Measurements from ENCODE around the gene CLEC12A.
"Not testable (repeated sequence)": the region's sequence is repeated elsewhere in the genome, so short reads cannot be mapped to it uniquely, and the experiment has no call there.

The CLEC12A gene

GRCh38 chr12:9971181-9971580, at the start of gene CLEC12A:
Gene CLEC12A (plus strand): TSS chr12:9971409. CDS start chr12:9971597, 188 bp downstream.
- DNase-seq: no peak

GRCh38 chr12:9922429-9922828, 48.8 kb upstream of the CLEC12A start:
- no peak for DNase-seq

- peak; percentile 64 for DNase-seq
Measured at GRCh38 chr12:9925705-9926393, 45.4 kb upstream of the CLEC12A start.

GRCh38 chr12:9926876-9927275, 44.3 kb upstream of the CLEC12A start:
- DNase-seq: no peak

GRCh38 chr12:9928607-9929006, 42.6 kb upstream of the CLEC12A start:
- DNase-seq: no peak

GRCh38 chr12:9931245-9931644, 40.0 kb upstream of the CLEC12A start:
- DNase-seq: no peak

- no peak for DNase-seq
Measured at GRCh38 chr12:9932270-9932669, 38.9 kb upstream of the CLEC12A start, which contains the start of gene CLEC2A. Gene CLEC2A (minus strand): TSS chr12:9932370. CDS start chr12:9932329, 41 bp downstream.

- no peak for DNase-seq
Measured at GRCh38 chr12:9933958-9934357, 37.3 kb upstream of the CLEC12A start.

- DNase-seq: no peak
Measured at GRCh38 chr12:9935026-9935425, 36.2 kb upstream of the CLEC12A start.

GRCh38 chr12:9936591-9936990, 34.6 kb upstream of the CLEC12A start:
- no peak for DNase-seq

GRCh38 chr12:9940375-9940774, 30.8 kb upstream of the CLEC12A start:
- DNase-seq: peak; percentile 41

- DNase-seq: no peak
Measured at GRCh38 chr12:9941838-9942237, 29.4 kb upstream of the CLEC12A start.

GRCh38 chr12:9943240-9943639, 28.0 kb upstream of the CLEC12A start:
- peak; percentile 10 for DNase-seq

GRCh38 chr12:9944391-9944790, 26.8 kb upstream of the CLEC12A start:
- no peak for DNase-seq

GRCh38 chr12:9947674-9948073, 23.5 kb upstream of the CLEC12A start:
- no peak for DNase-seq

- peak; percentile 32 for DNase-seq
Measured at GRCh38 chr12:9948606-9949296, 22.5 kb upstream of the CLEC12A start.

- DNase-seq: peak; percentile 55
Measured at GRCh38 chr12:9951026-9951675, 20.1 kb upstream of the CLEC12A start.

GRCh38 chr12:9952954-9953729, 18.1 kb upstream of the CLEC12A start:
- not testable (repeated sequence) for DNase-seq

GRCh38 chr12:9957834-9958233, 13.4 kb upstream of the CLEC12A start:
- DNase-seq: peak; percentile 46

- no peak for DNase-seq
Measured at GRCh38 chr12:9960590-9960989, 10.6 kb upstream of the CLEC12A start.

GRCh38 chr12:9961106-9961505, 10.1 kb upstream of the CLEC12A start:
- DNase-seq: no peak

- no peak for DNase-seq
Measured at GRCh38 chr12:9961901-9962300, 9.3 kb upstream of the CLEC12A start.

GRCh38 chr12:9969673-9970072, 1.5 kb upstream of the CLEC12A start:
- no peak for DNase-seq

Data from CD4-positive, alpha-beta T cell treated with Interleukin-10 for 1 hour (primary cell).